ENCODE measurements around the gene NUP62CL.
"Not testable (repeated sequence)": the region's sequence is repeated elsewhere in the genome, so short reads cannot be mapped to it uniquely, and the experiment has no call there.

NUP62CL gene, protein sequence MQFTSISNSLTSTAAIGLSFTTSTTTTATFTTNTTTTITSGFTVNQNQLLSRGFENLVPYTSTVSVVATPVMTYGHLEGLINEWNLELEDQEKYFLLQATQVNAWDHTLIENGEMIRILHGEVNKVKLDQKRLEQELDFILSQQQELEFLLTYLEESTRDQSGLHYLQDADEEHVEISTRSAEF

DNA sequence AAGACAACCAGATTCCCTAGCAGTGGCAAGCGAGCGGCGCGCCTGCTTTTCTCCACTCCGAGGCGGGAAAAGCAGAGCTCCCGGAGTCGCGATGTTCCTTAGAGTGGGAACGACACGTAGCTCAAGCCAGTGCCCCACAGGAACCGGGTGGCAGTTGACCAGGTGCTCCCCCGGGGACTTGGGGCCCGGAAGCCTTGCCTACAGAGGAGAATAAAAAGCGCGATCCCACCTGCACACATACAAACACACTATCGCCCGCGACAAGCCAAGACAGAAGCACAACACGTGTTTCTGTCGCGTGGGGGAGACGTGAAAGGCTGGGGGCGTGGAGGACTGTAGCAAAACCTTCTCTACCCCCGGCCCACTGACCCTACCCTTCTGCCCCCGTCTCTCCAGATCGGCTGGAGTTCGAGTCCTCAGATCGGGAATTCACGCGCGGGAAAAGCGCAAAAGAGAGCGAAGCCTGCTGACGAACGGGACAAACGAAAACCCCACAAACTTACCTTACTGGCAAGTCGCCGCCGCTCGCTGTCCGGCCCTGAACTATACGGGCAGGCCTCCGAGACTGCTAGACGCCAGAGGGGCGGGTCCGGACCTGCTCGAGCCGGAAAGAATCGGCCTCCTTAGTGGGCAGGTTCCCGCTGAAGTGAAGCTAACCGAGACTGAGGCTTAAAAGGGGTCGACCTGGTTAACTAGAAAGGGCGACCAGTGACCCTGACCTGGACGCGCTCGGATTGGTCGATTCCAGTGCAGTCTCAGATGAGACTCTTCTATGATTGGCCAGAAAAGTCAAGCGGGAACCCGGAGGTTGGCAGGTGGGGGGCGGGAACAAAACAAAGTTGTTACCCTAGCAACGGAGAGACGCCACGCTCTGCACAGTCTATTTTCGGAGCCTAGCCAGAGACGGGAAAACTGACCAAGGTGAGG, at the start of gene NUP62CL, which contains the start of gene DNAAF6:
NUP62CL (minus strand) TSS at position 664 of the 927 bp plus-strand sequence. CDS start 31,287 bp downstream, outside the sequence.
DNAAF6 (plus strand) TSS at position 842 of the 927 bp plus-strand sequence. CDS start 6,265 bp downstream, outside the sequence.
- peak; percentile 53 for DNase-seq

GRCh38 chrX:107228486-107228819, 22.2 kb upstream of the NUP62CL start:
- DNase-seq, result no peak

DNA sequence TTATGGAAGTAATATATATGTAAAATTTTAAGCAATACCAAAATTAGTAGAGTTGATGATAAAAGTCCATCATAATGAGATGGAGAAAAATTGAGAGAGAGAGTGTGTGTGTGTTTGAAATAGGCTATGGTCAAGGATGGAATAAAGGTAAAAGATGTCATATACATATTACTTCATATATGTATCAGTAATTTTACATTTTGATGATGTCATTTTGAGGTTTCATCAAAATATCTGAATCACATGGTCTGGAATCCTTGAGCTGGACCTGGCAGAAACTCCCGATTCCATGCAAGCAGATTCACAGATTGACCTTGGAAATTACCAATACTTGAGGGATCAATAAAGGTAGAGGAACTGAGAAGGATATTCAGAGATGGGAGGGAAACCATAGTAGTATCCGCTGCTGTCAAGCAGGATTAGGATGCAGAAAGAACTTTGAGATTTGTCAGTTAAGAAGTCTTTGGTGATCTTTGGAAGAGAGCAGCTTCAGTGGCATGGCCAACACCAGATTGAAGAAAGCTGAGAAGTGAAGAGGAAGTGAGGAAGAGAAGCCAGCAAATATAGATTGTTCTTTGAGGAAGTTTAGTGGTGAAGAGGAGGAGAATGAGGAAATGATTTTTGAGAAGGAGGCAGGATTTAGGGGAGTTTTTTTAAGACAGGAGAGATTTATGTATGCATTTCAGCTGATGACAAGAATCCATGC, 21.7 kb upstream of the NUP62CL start:
- no peak for DNase-seq

DNA sequence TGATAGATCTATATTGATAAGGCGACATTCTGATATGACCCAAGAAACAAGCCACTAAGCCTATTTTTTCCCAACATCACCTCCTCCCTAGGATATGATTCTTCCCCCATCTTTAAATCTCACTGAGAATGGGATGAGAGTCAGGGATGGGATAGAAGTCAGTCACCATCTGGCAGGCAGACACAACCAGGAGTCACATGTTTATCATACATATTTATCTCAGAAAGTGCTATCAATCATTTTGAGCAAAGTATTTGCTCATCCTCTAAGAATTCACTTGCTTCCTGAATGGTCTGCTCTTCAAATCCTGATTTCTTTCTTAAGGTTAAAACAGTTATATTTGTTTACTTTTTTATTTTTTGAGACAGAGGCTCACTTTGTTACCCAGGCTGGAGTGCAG, 20.5 kb upstream of the NUP62CL start:
- no peak for DNase-seq

DNA sequence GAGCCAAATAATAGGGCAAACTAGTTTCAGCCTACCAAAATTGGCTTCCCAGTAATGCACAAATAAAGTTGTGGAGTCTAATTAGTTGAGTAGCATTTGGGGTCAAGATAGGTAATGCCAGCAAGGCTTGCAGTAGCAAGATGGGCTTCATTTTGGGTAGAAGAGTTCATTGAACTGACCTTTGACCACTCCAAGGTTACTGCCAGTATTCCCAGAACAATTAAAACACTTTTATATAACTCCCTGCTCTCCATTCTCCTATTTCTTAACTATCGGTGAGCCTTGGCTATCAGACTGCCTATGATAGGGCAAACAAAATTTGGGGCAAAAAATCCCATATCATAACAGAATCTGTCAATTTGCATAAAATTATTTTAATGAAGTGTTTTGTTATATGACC, 7.2 kb upstream of the NUP62CL start:
- DNase-seq, result no peak

DNA sequence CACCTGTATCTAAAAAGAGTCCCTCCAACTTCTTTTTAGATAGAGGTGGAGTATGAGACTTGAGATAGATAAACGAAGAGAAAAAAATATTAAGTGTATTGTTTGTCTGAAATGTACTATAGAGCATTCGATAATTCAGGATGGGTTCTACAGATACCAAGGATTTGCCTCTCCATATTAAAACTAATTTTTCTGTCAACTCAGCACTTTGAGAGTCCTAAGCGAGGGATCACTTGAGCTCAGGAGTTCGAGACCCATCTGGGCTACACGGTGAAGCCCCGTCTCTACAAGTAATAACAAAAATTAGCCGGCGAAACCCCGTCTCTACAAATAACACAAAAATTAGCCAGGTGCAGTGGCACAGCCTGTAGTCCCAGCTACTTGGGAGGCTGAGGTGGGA, 1.7 kb upstream of the NUP62CL start:
- DNase-seq, result no peak

- DNase-seq, result no peak
Observed at GRCh38 chrX:107207089-107207488, 856 bp upstream of the NUP62CL start.

GRCh38 chrX:107206697-107207065, 448 bp upstream of the NUP62CL start:
- no peak for DNase-seq

DNA sequence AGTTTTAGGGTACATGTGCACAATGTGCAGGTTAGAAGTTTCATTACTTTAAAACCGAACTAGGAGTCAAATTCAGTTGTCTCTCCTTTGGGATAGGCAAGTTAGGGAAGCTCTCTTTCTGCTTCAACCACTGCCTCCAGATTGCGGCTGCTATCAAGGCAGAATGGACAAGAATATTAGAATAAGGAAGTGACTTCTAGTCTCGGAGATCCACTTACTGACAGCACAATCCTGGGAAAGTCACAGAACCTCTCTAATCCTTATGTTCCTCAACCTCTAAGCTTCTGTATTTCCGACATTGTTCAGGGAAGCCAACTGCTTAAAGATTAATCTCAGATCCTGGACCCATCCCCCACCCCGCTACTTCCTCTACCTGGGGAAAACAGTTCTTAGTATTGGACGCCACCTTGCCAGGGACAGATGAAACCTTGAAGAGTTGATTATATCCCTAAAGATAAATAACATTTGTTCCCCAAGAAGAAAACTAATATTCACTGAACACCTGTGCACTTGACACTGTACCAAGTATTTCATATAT, 2.1 kb downstream of the NUP62CL start:
- DNase-seq, result no peak

GRCh38 chrX:107199491-107199890, 6.7 kb downstream of the NUP62CL start:
- no peak for DNase-seq

- DNase-seq, result not testable (repeated sequence)
Observed at GRCh38 chrX:107198074-107198473, 8.2 kb downstream of the NUP62CL start.

DNA sequence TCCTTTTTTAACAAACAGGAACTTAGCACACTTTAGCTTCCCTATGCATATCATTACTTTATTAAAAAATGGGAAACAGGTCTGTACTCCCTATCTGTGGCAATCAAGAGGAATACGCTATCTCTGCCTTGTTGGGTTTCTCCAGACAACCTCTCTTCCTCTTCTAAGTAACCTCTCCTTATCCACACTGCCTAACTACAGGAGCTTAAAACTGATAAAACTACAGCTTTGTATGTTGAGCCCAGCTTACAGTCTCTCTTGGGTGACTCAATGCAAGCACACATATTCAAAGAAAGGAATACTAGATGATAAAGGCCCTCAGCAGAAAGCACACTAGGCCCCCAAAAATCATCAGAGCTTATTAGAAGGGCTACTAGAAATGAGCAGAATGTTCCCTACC, 8.9 kb downstream of the NUP62CL start:
- no peak for DNase-seq

DNA sequence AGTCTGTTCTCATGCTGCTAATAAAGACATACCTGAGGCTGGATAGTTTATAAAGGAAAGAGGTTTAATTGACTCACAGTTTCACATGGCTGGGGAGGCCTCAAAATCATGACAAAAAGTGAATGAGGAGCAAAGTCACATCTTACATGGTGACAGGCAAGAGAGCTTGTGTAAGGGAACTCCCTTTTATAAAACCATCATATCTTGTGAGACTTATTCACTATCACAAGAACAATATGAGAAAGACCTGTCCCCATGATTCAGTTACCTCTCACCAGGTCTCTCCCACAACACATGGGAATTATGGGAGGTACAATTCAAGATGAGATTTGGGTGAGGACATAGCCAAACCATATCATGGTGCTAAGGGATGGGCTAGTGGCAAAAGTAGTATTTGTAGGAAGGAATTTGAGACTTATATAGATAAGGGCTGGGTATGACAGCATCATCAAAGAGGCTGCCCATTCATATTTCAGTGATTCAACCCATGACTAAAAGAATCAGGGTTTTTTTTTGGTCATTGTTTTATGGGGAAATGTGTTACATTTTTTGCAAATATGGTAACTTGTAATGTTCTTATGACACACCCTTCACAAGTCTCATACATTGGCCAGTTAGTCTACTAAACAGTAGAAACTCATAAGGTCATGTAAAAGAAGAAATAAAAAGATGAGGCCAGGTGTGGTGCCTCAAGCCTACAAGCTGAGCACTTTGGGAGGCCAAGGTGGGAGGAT, 34.7 kb downstream of the NUP62CL start:
- DNase-seq, result no peak

GRCh38 chrX:107168712-107169111, 37.5 kb downstream of the NUP62CL start:
- no peak for DNase-seq

- no peak for DNase-seq
Observed at GRCh38 chrX:107168257-107168656, 38.0 kb downstream of the NUP62CL start.

GRCh38 chrX:107167163-107167921, 38.9 kb downstream of the NUP62CL start:
- no peak for DNase-seq

- DNase-seq, result not testable (repeated sequence)
Observed at GRCh38 chrX:107157618-107158017, 48.6 kb downstream of the NUP62CL start.

DNA sequence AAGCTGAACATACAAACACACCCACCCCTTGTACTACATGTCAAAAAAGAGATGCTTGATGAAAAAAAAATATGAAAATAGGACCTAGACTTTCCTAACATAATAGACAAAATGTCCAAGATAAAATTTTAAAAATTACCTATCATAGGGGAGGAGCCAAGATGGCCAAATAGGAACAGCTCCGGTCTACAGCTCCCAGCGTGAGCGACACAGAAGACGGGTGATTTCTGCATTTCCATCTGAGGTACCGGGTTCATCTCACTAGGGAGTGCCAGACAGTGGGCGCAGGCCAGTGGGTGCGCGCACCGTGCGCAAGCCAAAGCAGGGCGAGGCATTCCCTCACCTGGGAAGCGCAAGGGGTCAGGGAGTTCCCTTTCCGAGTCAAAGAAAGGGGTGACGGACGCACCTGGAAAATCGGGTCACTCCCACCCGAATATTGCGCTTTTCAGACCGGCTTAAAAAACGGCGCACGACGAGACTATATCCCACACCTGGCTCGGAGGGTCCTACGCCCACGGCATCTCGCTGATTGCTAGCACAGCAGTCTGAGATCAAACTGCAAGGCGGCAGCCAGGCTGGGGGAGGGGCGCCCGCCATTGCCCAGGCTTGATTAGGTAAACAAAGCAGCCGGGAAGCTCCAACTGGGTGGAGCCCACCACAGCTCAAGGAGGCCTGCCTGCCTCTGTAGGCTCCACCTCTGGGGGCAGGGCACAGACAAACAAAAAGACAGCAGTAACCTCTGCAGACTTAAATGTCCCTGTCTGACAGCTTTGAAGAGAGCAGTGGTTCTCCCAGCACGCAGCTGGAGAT, 50.4 kb downstream of the NUP62CL start:
- not testable (repeated sequence) for DNase-seq

- DNase-seq, result peak; percentile 0
Observed at GRCh38 chrX:107154787-107155620, 51.2 kb downstream of the NUP62CL start.

GRCh38 chrX:107153005-107153404, 53.2 kb downstream of the NUP62CL start:
- no peak for DNase-seq
